ENCODE measurements around the gene PRKCA.

GRCh38 chr17:66665194-66665593 is 362.8 kb downstream of the PRKCA start:
- TF ChIP-seq POLR2A (IDR thresholded peaks at IDR 0.05; ENCODE audit: low read depth, low read length) (no peak), POLR2AphosphoS5 (IDR thresholded peaks at IDR 0.05; ENCODE audit: low read depth, low read length) (no peak), TAF1 (IDR thresholded peaks at IDR 0.05; ENCODE audit: borderline replicate concordance, low read depth, low read length) (no peak)
